Activated CD8-positive, alpha-beta T cell treated with anti-CD3 and anti-CD28 coated beads for 36 hours (primary cell): ENCODE measurements around the gene ADAMTS1. TPM values are rescaled to one million over a fixed set of nuclear protein-coding genes. Genes with fewer than 3 reads are reported as not detected.

Source experiments
- ATAC-seq: fragments of 200-7000 bp; cut with Tn5 transposase; one replicate; pipeline ENCODE4 v1.10.0; 2021; ENCODE audit warnings: mild to moderate bottlenecking, moderate library complexity
- CTCF ChIA-PET: fragments of 350-600 bp; sonication (Branson Sonifier 250); formaldehyde crosslinking; loops from one replicate; lab custom pipeline; 2021; ENCODE audit warnings: antibody characterized with exemption; lab: Charles Lee
- POLR2A ChIA-PET: fragments of 350-600 bp; sonication (Branson Sonifier 250); formaldehyde crosslinking; loops from one replicate; lab custom pipeline; 2021; ENCODE audit warnings: antibody characterized with exemption; lab: Charles Lee
- DNase-seq: peaks from one replicate; pipeline ENCODE4 v3.0.0-alpha.2; 2020
- H3K27ac Mint-ChIP-seq: one replicate; pipeline ENCODE4 v1.8.0; 2021; ENCODE audit warnings: mild to moderate bottlenecking, mixed read lengths
- H3K27me3 Mint-ChIP-seq: one replicate; pipeline ENCODE4 v1.8.0; 2021; ENCODE audit warnings: mixed read lengths
- H3K36me3 Mint-ChIP-seq: one replicate; pipeline ENCODE4 v1.8.0; 2021; ENCODE audit warnings: low read depth, mixed read lengths
- H3K4me1 Mint-ChIP-seq: one replicate; pipeline ENCODE4 v1.8.0; 2021; ENCODE audit warnings: low read depth, mixed read lengths
- H3K4me3 Mint-ChIP-seq: one replicate; pipeline ENCODE4 v1.8.0; 2021; ENCODE audit warnings: mild to moderate bottlenecking, moderate library complexity, mixed read lengths
- H3K9me3 Mint-ChIP-seq: one replicate; pipeline ENCODE4 v1.8.0; 2021; ENCODE audit warnings: mixed read lengths
- intact Hi-C: fragments of 100-400 bp; cut with micrococcal nuclease; formaldehyde crosslinking; loops from one replicate; pipeline ENCODE4 v1.10.0; 2022
- total RNA-seq, 2 experiments: library from RNA; stranded (reverse); gene quantifications; one replicate each; pipeline ENCODE4 v1.2.3, GENCODE V29; 2021
- TF ChIP-seq, protein P1 (sequence below): fragments of 200-600 bp; IDR thresholded peaks from one replicate; pipeline ENCODE4 v1.8.0; 2022; ENCODE audit warnings: antibody characterized with exemption, mild to moderate bottlenecking

ADAMTS1 gene
- total RNA-seq, 2 experiments from 2014 or later: 0.20 TPM; not detected in 1

DNA sequence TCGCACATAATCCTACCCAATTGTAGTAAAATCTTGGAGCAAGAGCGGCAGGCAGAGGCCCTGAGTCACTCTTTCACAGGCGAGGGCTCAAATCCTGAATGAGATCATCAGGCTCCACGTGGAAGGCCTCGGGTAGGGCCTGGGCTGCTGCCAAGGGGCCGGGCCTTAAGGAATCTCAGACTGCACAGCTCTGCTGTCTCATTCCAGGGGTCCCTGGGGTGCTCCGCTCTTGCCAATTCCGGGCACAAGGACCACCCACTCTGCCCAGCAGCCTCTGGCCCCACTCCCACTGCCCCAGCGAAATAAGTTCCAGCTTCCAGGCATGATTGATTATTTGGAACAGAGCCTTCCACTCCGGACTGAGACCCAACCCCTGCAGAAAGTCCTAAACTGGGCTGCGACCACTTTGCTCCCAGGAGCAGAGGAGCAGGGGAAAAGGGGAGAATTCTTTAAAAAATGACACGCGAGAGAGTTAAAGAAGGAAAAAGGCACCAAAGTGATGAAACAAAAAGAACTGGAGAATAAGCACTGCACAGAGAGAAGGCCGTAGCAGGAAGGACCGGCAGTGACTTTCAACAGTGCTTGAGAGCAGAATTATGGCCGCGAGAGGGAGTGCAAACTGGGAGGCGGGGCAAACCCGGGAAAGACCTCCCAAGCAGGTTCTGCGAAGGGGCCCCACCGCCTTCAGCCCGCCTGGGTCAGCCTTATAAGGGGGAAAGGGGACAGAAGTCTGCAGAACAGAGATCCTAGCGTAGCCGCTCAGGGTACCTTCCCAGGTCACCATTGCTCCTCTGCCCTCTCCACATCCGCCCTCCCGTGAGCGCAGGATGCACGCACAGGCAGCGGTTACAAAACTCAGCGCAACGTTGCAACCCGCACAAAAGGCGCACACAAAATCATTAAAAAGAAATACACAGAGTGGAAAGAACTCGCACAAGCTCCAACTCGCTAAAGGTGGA lies 2.0 kb downstream of the ADAMTS1 start:
- peaks cover 33% of the 10 kb centered on the region for H3K4me1 Mint-ChIP-seq
- CTCF ChIA-PET: no interaction called here
- DNase-seq (peak; percentile 37), ATAC-seq (no peak)
- H3K27me3 Mint-ChIP-seq: peaks cover 64% of the 10 kb centered on the region
- peak overlapping the region; percentile 38 for H3K4me3 Mint-ChIP-seq
- H3K36me3 Mint-ChIP-seq: no peaks in the 10 kb centered on the region
- TF ChIP-seq, protein P1, sequence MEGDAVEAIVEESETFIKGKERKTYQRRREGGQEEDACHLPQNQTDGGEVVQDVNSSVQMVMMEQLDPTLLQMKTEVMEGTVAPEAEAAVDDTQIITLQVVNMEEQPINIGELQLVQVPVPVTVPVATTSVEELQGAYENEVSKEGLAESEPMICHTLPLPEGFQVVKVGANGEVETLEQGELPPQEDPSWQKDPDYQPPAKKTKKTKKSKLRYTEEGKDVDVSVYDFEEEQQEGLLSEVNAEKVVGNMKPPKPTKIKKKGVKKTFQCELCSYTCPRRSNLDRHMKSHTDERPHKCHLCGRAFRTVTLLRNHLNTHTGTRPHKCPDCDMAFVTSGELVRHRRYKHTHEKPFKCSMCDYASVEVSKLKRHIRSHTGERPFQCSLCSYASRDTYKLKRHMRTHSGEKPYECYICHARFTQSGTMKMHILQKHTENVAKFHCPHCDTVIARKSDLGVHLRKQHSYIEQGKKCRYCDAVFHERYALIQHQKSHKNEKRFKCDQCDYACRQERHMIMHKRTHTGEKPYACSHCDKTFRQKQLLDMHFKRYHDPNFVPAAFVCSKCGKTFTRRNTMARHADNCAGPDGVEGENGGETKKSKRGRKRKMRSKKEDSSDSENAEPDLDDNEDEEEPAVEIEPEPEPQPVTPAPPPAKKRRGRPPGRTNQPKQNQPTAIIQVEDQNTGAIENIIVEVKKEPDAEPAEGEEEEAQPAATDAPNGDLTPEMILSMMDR: no peak
- no peaks in the 10 kb centered on the region for H3K9me3 Mint-ChIP-seq
- intact Hi-C loops: no loop called here
- no peak overlapping the region for H3K27ac Mint-ChIP-seq
- POLR2A ChIA-PET: no interaction called here

DNA sequence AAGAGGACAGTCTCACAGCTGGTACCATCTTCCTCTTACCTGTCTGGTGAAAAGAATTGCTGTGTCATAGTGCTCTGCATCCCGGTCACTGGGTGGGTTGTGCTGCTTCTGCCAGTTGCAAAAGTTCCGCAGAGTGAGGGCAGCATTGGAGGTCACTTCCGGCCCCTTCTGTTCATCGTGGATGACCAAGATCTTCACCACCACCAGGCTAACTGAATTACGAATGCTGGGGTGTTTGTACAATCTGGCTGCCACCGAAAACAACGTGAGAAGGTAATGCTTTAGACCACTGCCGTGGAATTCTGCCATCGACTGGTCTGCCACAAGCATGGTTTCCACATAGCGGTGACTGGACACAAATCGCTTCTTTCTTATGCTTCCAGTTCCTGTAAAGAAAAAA lies 2.9 kb downstream of the ADAMTS1 start:
- ATAC-seq: no peak
- DNase-seq: no peak
- Mint-ChIP-seq H3K36me3 (no peaks in the 10 kb centered on the region), H3K27ac (no peak overlapping the region), H3K4me1 (peaks cover 33% of the 10 kb centered on the region), H3K27me3 (peaks cover 60% of the 10 kb centered on the region), H3K9me3 (no peaks in the 10 kb centered on the region), H3K4me3 (no peak overlapping the region)
- intact Hi-C loops: no loop called here
- ChIA-PET POLR2A (no interaction called here), CTCF (no interaction called here)
- TF ChIP-seq, protein P1: no peak

DNA sequence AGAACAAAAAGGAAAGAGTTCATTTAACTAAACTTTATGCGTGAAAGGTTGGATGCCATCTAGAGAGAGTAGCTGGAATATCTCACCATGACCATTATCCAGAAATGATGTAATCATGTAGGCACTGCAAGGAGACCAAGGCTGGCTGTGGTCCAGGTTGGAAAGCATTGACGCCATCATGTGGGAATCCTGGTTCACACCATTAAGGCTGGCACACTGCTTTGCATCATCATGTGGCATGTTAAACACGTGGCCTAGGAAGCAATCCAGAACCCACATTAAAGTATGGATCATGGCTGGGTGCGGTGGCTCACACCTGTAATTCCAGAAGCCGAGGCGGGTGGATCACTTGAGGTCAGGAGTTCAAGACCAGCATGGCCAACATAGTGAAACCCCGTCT lies 4.3 kb downstream of the ADAMTS1 start:
- DNase-seq (no peak), ATAC-seq (no peak)
- Mint-ChIP-seq H3K27me3 (peaks cover 48% of the 10 kb centered on the region), H3K36me3 (no peaks in the 10 kb centered on the region), H3K27ac (no peak overlapping the region), H3K4me3 (no peak overlapping the region), H3K9me3 (no peaks in the 10 kb centered on the region), H3K4me1 (peaks cover 20% of the 10 kb centered on the region)
- POLR2A ChIA-PET: interaction anchor here (0.6 kb wide), 1 partner anchor 294 kb away, joined by 3 read pairs; no protein-coding TSS in a partner anchor
- TF ChIP-seq, protein P1: no peak
- CTCF ChIA-PET: no interaction called here
- intact Hi-C loops: no loop called here

DNA sequence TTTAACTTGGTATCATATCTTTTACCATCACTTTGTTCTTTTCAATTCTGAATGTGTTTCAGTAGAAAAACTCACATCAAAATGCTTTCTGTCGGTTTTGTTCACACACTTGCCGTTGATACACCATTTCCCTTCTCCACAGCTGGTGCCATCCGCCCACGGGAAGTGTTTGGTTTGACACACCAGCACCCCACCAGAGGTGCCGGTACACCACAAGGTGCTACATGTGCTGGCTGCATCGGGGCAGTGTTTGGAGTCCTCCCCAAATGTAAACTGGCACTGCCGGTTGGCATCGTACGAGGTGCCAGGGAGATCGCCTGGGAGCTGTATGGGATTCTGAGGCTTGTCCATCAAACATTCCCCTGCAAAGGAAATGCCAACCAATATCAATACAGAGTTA lies 5.0 kb downstream of the ADAMTS1 start:
- ATAC-seq (no peak), DNase-seq (peak; percentile 47)
- Mint-ChIP-seq H3K36me3 (no peaks in the 10 kb centered on the region), H3K27ac (no peak overlapping the region), H3K27me3 (peaks cover 42% of the 10 kb centered on the region), H3K4me1 (peaks cover 14% of the 10 kb centered on the region), H3K9me3 (no peaks in the 10 kb centered on the region), H3K4me3 (no peak overlapping the region)
- TF ChIP-seq, protein P1: no peak
- intact Hi-C loops: no loop called here
- POLR2A ChIA-PET: no interaction called here
- CTCF ChIA-PET: interaction anchor here (1.5 kb wide), 1 partner anchor 1905 kb away, joined by 5 read pairs; no protein-coding TSS in a partner anchor

GRCh38 chr21:26837539-26837938 lies 7.7 kb downstream of the ADAMTS1 start:
- Mint-ChIP-seq H3K27ac (no peak overlapping the region), H3K4me1 (peaks cover 3% of the 10 kb centered on the region), H3K9me3 (no peaks in the 10 kb centered on the region), H3K36me3 (no peaks in the 10 kb centered on the region), H3K4me3 (no peak overlapping the region), H3K27me3 (peaks cover 30% of the 10 kb centered on the region)
- ChIA-PET POLR2A (no interaction called here), CTCF (interaction anchor here (1.2 to 1.7 kb wide), 2 partner anchors 11 to 1908 kb away, joined by 3 to 5 read pairs; no protein-coding TSS in a partner anchor)
- intact Hi-C loops: no loop called here
- no peak for ATAC-seq
- no peak for DNase-seq
- TF ChIP-seq, protein P1: no peak
